HL-60/S4 treated with retinoic acid at 250 ng/mL for 4 days and 3 days (cell line): ENCODE measurements around the gene NOL12.
"Not testable (repeated sequence)": the region's sequence is repeated elsewhere in the genome, so short reads cannot be mapped to it uniquely, and the experiment has no call there.

Experiments used
- in situ Hi-C: fragments of 300-500 bp; cut with MboI; formaldehyde crosslinking; loops from 2 replicates; pipeline ENCODE4 v1.7.0; 2022; ENCODE audit warnings: low sequenced_read_pairs

NOL12 gene

GRCh38 chr22:37678372-37678771, 7.8 kb upstream of the NOL12 start:
- in situ Hi-C loops = no loop called here

GRCh38 chr22:37679670-37680069, 6.5 kb upstream of the NOL12 start:
- in situ Hi-C loops = no loop called here

GRCh38 chr22:37680191-37680851, 5.8 kb upstream of the NOL12 start:
- in situ Hi-C loops = no loop called here

- in situ Hi-C loops = no loop called here
These were observed 5.1 kb upstream of the NOL12 start for GRCh38 chr22:37681001-37681424.

- in situ Hi-C loops = no loop called here
These were observed 4.5 kb upstream of the NOL12 start for GRCh38 chr22:37681556-37682049.

- in situ Hi-C loops = no loop called here
These were observed 1.1 kb upstream of the NOL12 start for GRCh38 chr22:37684803-37685615.

GRCh38 chr22:37690407-37690806, 4.3 kb downstream of the NOL12 start:
- in situ Hi-C loops = no loop called here

GRCh38 chr22:37690901-37691504, 4.9 kb downstream of the NOL12 start:
- in situ Hi-C loops = no loop called here

- in situ Hi-C loops = no loop called here
These were observed 6.6 kb downstream of the NOL12 start for GRCh38 chr22:37692627-37693285.

GRCh38 chr22:37694131-37694530, 8.0 kb downstream of the NOL12 start:
- in situ Hi-C loops = not testable (repeated sequence)

- in situ Hi-C loops = not testable (repeated sequence)
These were observed 10.1 kb downstream of the NOL12 start for GRCh38 chr22:37696260-37696656.

- in situ Hi-C loops = no loop called here
These were observed 10.8 kb downstream of the NOL12 start, which contains the start of gene TRIOBP for GRCh38 chr22:37696657-37697537. Gene TRIOBP, plus strand, starts transcription at chr22:37697048. Its CDS starts 4,318 bp downstream, at chr22:37701366.

- in situ Hi-C loops = no loop called here
These were observed 11.3 kb downstream of the NOL12 start for GRCh38 chr22:37697538-37697835.

- in situ Hi-C loops = no loop called here
These were observed 15.1 kb downstream of the NOL12 start for GRCh38 chr22:37701141-37701786.

GRCh38 chr22:37703906-37704305, 17.8 kb downstream of the NOL12 start:
- in situ Hi-C loops = no loop called here

- in situ Hi-C loops = no loop called here
These were observed 18.5 kb downstream of the NOL12 start for GRCh38 chr22:37704645-37705044.

- in situ Hi-C loops = no loop called here
These were observed 19.1 kb downstream of the NOL12 start for GRCh38 chr22:37705205-37705604.

- in situ Hi-C loops = no loop called here
These were observed 22.7 kb downstream of the NOL12 start for GRCh38 chr22:37708580-37709444.

- in situ Hi-C loops = no loop called here
These were observed 23.3 kb downstream of the NOL12 start for GRCh38 chr22:37709445-37709765.
